ENCODE data around the gene REPS2.

REPS2 gene

GRCh38 chrX:17098516-17099247, 152.2 kb downstream of the REPS2 start:
- Histone ChIP-seq H2BK5ac (ENCODE audit: low read depth, low read length, poor library complexity) (no peak overlapping the region), H3K4ac (ENCODE audit: low read depth, low read length) (no peak overlapping the region), H4K91ac (ENCODE audit: low read depth, low read length) (no peak overlapping the region), H3K4me1 (ENCODE audit: control insufficient read depth in 1 of 2, insufficient read depth in 2 of 2, low read length in 2 of 2) (no peaks in the 10 kb centered on the region), H2AK5ac (ENCODE audit: low read length) (no peak overlapping the region), H3K36me3 (ENCODE audit: control insufficient read depth in 1 of 2, insufficient read depth in 2 of 2, low read length in 2 of 2) (no peaks in the 10 kb centered on the region), H3K79me2 (ENCODE audit: control insufficient read depth, insufficient read depth, low read length, poor library complexity) (no peaks in the 10 kb centered on the region), H3K4me3 (ENCODE audit: low read depth, low read length) (no peak overlapping the region), H3K23ac (ENCODE audit: low read length) (no peak overlapping the region), H3K14ac (ENCODE audit: low read length) (no peak overlapping the region), H3K9me3 (ENCODE audit: insufficient read depth, low read depth, low read length) (no peaks in the 10 kb centered on the region), H3K18ac (ENCODE audit: low read length) (no peak overlapping the region), H3K9ac (ENCODE audit: low read length) (no peak overlapping the region), H3K27me3 (ENCODE audit: insufficient read depth, low read length) (no peaks in the 10 kb centered on the region), H2AFZ (ENCODE audit: insufficient read depth, low read length, poor library complexity) (no peak overlapping the region), H2BK120ac (ENCODE audit: insufficient read depth, low read length, poor library complexity) (no peak overlapping the region), H2BK12ac (ENCODE audit: low read length) (no peak overlapping the region), H3K4me2 (ENCODE audit: low read length) (no peak overlapping the region), H4K8ac (ENCODE audit: low read depth, low read length) (no peak overlapping the region), H4K12ac (ENCODE audit: low read depth, low read length) (no peak overlapping the region), H3K79me1 (ENCODE audit: low read length) (no peaks in the 10 kb centered on the region), H3K27ac (ENCODE audit: low read depth, low read length) (no peak overlapping the region)
- no CpG with 5 or more reads among the region's 1 CpG for WGBS (ENCODE audit: extremely low coverage, insufficient coverage, insufficient read length)
- DNase-seq, result no peak

- H3K4ac ChIP-seq (ENCODE audit: low read depth, low read length), result no peak overlapping the region
- no peaks in the 10 kb centered on the region for H3K9me3 ChIP-seq (ENCODE audit: insufficient read depth, low read depth, low read length)
- H3K27ac ChIP-seq (ENCODE audit: low read depth, low read length), result no peak overlapping the region
- no peaks in the 10 kb centered on the region for H3K36me3 ChIP-seq (ENCODE audit: control insufficient read depth in 1 of 2, insufficient read depth in 2 of 2, low read length in 2 of 2)
- no peak for DNase-seq
- no peak overlapping the region for H4K12ac ChIP-seq (ENCODE audit: low read depth, low read length)
- no peak overlapping the region for H2BK12ac ChIP-seq (ENCODE audit: low read length)
- H3K79me2 ChIP-seq (ENCODE audit: control insufficient read depth, insufficient read depth, low read length, poor library complexity), result no peaks in the 10 kb centered on the region
- no peak overlapping the region for H3K18ac ChIP-seq (ENCODE audit: low read length)
- no peak overlapping the region for H3K4me2 ChIP-seq (ENCODE audit: low read length)
- H3K4me1 ChIP-seq (ENCODE audit: control insufficient read depth in 1 of 2, insufficient read depth in 2 of 2, low read length in 2 of 2), result peaks cover 3 to 4% of the 10 kb centered on the region in 2 experiments
- H3K9ac ChIP-seq (ENCODE audit: low read length), result no peak overlapping the region
- no peak overlapping the region for H3K4me3 ChIP-seq (ENCODE audit: low read depth, low read length)
- no peak overlapping the region for H4K8ac ChIP-seq (ENCODE audit: low read depth, low read length)
- H3K14ac ChIP-seq (ENCODE audit: low read length), result no peak overlapping the region
- no peaks in the 10 kb centered on the region for H3K79me1 ChIP-seq (ENCODE audit: low read length)
- no peak overlapping the region for H2AFZ ChIP-seq (ENCODE audit: insufficient read depth, low read length, poor library complexity)
- H2AK5ac ChIP-seq (ENCODE audit: low read length), result no peak overlapping the region
- no peak overlapping the region for H2BK5ac ChIP-seq (ENCODE audit: low read depth, low read length, poor library complexity)
- H3K27me3 ChIP-seq (ENCODE audit: insufficient read depth, low read length), result no peaks in the 10 kb centered on the region
- H2BK120ac ChIP-seq (ENCODE audit: insufficient read depth, low read length, poor library complexity), result no peak overlapping the region
- H4K91ac ChIP-seq (ENCODE audit: low read depth, low read length), result no peak overlapping the region
- no CpG with 5 or more reads among the region's 4 CpGs for WGBS (ENCODE audit: extremely low coverage, insufficient coverage, insufficient read length)
- H3K23ac ChIP-seq (ENCODE audit: low read length), result no peak overlapping the region
Measured at GRCh38 chrX:17104433-17104832, 158.0 kb downstream of the REPS2 start.

GRCh38 chrX:17120816-17121215, 174.4 kb downstream of the REPS2 start:
- H2BK5ac ChIP-seq (ENCODE audit: low read depth, low read length, poor library complexity), result no peak overlapping the region
- H3K79me2 ChIP-seq (ENCODE audit: control insufficient read depth, insufficient read depth, low read length, poor library complexity), result no peaks in the 10 kb centered on the region
- H3K27ac ChIP-seq (ENCODE audit: low read depth, low read length), result no peak overlapping the region
- H2AFZ ChIP-seq (ENCODE audit: insufficient read depth, low read length, poor library complexity), result no peak overlapping the region
- DNase-seq, result no peak
- no peak overlapping the region for H4K91ac ChIP-seq (ENCODE audit: low read depth, low read length)
- no CpG with 5 or more reads among the region's 6 CpGs for WGBS (ENCODE audit: extremely low coverage, insufficient coverage, insufficient read length)
- no peak overlapping the region for H4K12ac ChIP-seq (ENCODE audit: low read depth, low read length)
- no peak overlapping the region for H3K4ac ChIP-seq (ENCODE audit: low read depth, low read length)
- no peaks in the 10 kb centered on the region for H3K79me1 ChIP-seq (ENCODE audit: low read length)
- H2BK120ac ChIP-seq (ENCODE audit: insufficient read depth, low read length, poor library complexity), result no peak overlapping the region
- no peak overlapping the region for H3K9ac ChIP-seq (ENCODE audit: low read length)
- no peak overlapping the region for H2BK12ac ChIP-seq (ENCODE audit: low read length)
- no peak overlapping the region for H4K8ac ChIP-seq (ENCODE audit: low read depth, low read length)
- no peak overlapping the region for H2AK5ac ChIP-seq (ENCODE audit: low read length)
- H3K9me3 ChIP-seq (ENCODE audit: insufficient read depth, low read depth, low read length), result no peaks in the 10 kb centered on the region
- no peak overlapping the region for H3K23ac ChIP-seq (ENCODE audit: low read length)
- H3K14ac ChIP-seq (ENCODE audit: low read length), result no peak overlapping the region
- H3K27me3 ChIP-seq (ENCODE audit: insufficient read depth, low read length), result no peaks in the 10 kb centered on the region
- no peaks in the 10 kb centered on the region for H3K4me1 ChIP-seq (ENCODE audit: control insufficient read depth in 1 of 2, insufficient read depth in 2 of 2, low read length in 2 of 2)
- no peaks in the 10 kb centered on the region for H3K36me3 ChIP-seq (ENCODE audit: control insufficient read depth in 1 of 2, insufficient read depth in 2 of 2, low read length in 2 of 2)
- no peak overlapping the region for H3K4me2 ChIP-seq (ENCODE audit: low read length)
- H3K4me3 ChIP-seq (ENCODE audit: low read depth, low read length), result no peak overlapping the region
- no peak overlapping the region for H3K18ac ChIP-seq (ENCODE audit: low read length)

- Histone ChIP-seq H3K79me1 (ENCODE audit: low read length) (no peaks in the 10 kb centered on the region), H3K9ac (ENCODE audit: low read length) (no peak overlapping the region), H3K27me3 (ENCODE audit: insufficient read depth, low read length) (no peaks in the 10 kb centered on the region)
Measured at GRCh38 chrX:17154001-17154400, 207.5 kb downstream of the REPS2 start.

More at GRCh38 chrX:17154001-17154400, 207.5 kb downstream of the REPS2 start:
- Histone ChIP-seq H3K4me2 (ENCODE audit: low read length) (no peak overlapping the region), H3K9me3 (ENCODE audit: insufficient read depth, low read depth, low read length) (no peaks in the 10 kb centered on the region), H3K4ac (ENCODE audit: low read depth, low read length) (no peak overlapping the region), H3K23ac (ENCODE audit: low read length) (no peak overlapping the region), H2AFZ (ENCODE audit: insufficient read depth, low read length, poor library complexity) (no peak overlapping the region), H2BK120ac (ENCODE audit: insufficient read depth, low read length, poor library complexity) (no peak overlapping the region), H3K18ac (ENCODE audit: low read length) (no peak overlapping the region), H4K91ac (ENCODE audit: low read depth, low read length) (no peak overlapping the region), H3K14ac (ENCODE audit: low read length) (no peak overlapping the region), H4K12ac (ENCODE audit: low read depth, low read length) (no peak overlapping the region), H2BK12ac (ENCODE audit: low read length) (no peak overlapping the region), H4K8ac (ENCODE audit: low read depth, low read length) (no peak overlapping the region), H2AK5ac (ENCODE audit: low read length) (no peak overlapping the region), H3K79me2 (ENCODE audit: control insufficient read depth, insufficient read depth, low read length, poor library complexity) (no peaks in the 10 kb centered on the region), H3K4me1 (ENCODE audit: control insufficient read depth in 1 of 2, insufficient read depth in 2 of 2, low read length in 2 of 2) (no peaks in the 10 kb centered on the region), H2BK5ac (ENCODE audit: low read depth, low read length, poor library complexity) (no peak overlapping the region), H3K36me3 (ENCODE audit: control insufficient read depth in 1 of 2, insufficient read depth in 2 of 2, low read length in 2 of 2) (no peaks in the 10 kb centered on the region), H3K4me3 (ENCODE audit: low read depth, low read length) (no peak overlapping the region), H3K27ac (ENCODE audit: low read depth, low read length) (no peak overlapping the region)
- DNase-seq, result no peak
- WGBS (ENCODE audit: extremely low coverage, insufficient coverage, insufficient read length), result no CpG with 5 or more reads among the region's 2 CpGs

Data from trophoblast cell (in vitro differentiated cells and primary cell).